ENCODE results near the gene GAN.

DNA sequence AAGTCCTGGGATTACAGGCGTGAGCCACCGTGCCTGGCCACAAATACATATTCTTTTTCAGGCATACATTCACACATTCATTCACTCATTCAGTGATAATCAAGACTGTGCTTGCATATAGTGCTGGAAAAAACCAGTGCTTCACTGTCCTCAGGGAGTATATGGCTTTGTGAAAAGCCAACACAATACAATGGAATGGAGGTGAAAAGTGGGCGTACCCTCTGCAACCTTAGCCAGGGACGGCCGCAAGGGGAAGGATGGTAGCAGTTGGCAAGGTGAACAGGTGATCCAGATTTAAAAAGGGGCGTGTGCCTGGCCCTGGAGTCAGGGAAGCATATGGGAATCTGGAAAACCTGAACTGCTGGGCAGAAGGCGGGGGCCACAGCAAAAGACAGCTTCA lies 18.1 kb upstream of the GAN start:
- TF ChIP-seq, protein P1, sequence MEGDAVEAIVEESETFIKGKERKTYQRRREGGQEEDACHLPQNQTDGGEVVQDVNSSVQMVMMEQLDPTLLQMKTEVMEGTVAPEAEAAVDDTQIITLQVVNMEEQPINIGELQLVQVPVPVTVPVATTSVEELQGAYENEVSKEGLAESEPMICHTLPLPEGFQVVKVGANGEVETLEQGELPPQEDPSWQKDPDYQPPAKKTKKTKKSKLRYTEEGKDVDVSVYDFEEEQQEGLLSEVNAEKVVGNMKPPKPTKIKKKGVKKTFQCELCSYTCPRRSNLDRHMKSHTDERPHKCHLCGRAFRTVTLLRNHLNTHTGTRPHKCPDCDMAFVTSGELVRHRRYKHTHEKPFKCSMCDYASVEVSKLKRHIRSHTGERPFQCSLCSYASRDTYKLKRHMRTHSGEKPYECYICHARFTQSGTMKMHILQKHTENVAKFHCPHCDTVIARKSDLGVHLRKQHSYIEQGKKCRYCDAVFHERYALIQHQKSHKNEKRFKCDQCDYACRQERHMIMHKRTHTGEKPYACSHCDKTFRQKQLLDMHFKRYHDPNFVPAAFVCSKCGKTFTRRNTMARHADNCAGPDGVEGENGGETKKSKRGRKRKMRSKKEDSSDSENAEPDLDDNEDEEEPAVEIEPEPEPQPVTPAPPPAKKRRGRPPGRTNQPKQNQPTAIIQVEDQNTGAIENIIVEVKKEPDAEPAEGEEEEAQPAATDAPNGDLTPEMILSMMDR (IDR thresholded peaks at IDR 0.05 in 4 of 5, conservative IDR thresholded peaks at IDR 0.05 in 1 of 5): no peak
- TF ChIP-seq POLR2A (IDR thresholded peaks at IDR 0.05): no peak
